ENCODE measurements around the gene COX17. TPM values are rescaled to one million over a fixed set of nuclear protein-coding genes. Genes with fewer than 3 reads are reported as not detected.

COX17 gene
- polyA plus RNA-seq, 1 donor, result 63.5 TPM

- H3K27ac ChIP-seq (ENCODE audit: low read length), result peak overlapping the region; percentile 84
- peaks cover 4% of the 10 kb centered on the region for H3K9me3 ChIP-seq (ENCODE audit: control insufficient read depth, low read depth, low read length)
- H3K4me3 ChIP-seq (ENCODE audit: low read length), result peak overlapping the region; percentile 71
- H3K4me1 ChIP-seq (ENCODE audit: control insufficient read depth, insufficient read depth, low read length), result peaks cover 8% of the 10 kb centered on the region
- DNase-seq, result peak in 1 of 2 donors; percentile 37
- WGBS (ENCODE audit: insufficient coverage, low lambda C conversion rate), result 29% methylated on average over 1 of the region's 1 CpG
- no peaks in the 10 kb centered on the region for H3K27me3 ChIP-seq (ENCODE audit: control insufficient read depth, insufficient read depth, low read length)
- peaks cover 22% of the 10 kb centered on the region for H3K36me3 ChIP-seq (ENCODE audit: control insufficient read depth, insufficient read depth, low read length)
Observed at GRCh38 chr3:119676020-119676419, 1.2 kb downstream of the COX17 start.

- Histone ChIP-seq H3K27me3 (ENCODE audit: control insufficient read depth, insufficient read depth, low read length) (no peaks in the 10 kb centered on the region), H3K4me1 (ENCODE audit: control insufficient read depth, insufficient read depth, low read length) (peaks cover 8% of the 10 kb centered on the region), H3K36me3 (ENCODE audit: control insufficient read depth, insufficient read depth, low read length) (peaks cover 22% of the 10 kb centered on the region), H3K4me3 (ENCODE audit: low read length) (no peak overlapping the region), H3K9me3 (ENCODE audit: control insufficient read depth, low read depth, low read length) (peaks cover 4% of the 10 kb centered on the region), H3K27ac (ENCODE audit: low read length) (no peak overlapping the region)
- WGBS (ENCODE audit: insufficient coverage, low lambda C conversion rate), result 77% methylated on average over 4 of the region's 5 CpGs
- no peak for DNase-seq
Observed at GRCh38 chr3:119675188-119675874, 1.9 kb downstream of the COX17 start.

- WGBS (ENCODE audit: insufficient coverage, low lambda C conversion rate), result no CpG with 5 or more reads among the region's 18 CpGs
- DNase-seq, result no peak
- H3K4me1 ChIP-seq (ENCODE audit: control insufficient read depth, insufficient read depth, low read length), result peaks cover 8% of the 10 kb centered on the region
- peak overlapping the region; percentile 65 for H3K27ac ChIP-seq (ENCODE audit: low read length)
- H3K36me3 ChIP-seq (ENCODE audit: control insufficient read depth, insufficient read depth, low read length), result peaks cover 26% of the 10 kb centered on the region
- H3K27me3 ChIP-seq (ENCODE audit: control insufficient read depth, insufficient read depth, low read length), result no peaks in the 10 kb centered on the region
- no peak overlapping the region for H3K4me3 ChIP-seq (ENCODE audit: low read length)
- peaks cover 4% of the 10 kb centered on the region for H3K9me3 ChIP-seq (ENCODE audit: control insufficient read depth, low read depth, low read length)
Observed at GRCh38 chr3:119673875-119674274, 3.3 kb downstream of the COX17 start.

GRCh38 chr3:119672776-119673175 is 4.4 kb downstream of the COX17 start:
- peaks cover 30% of the 10 kb centered on the region for H3K36me3 ChIP-seq (ENCODE audit: control insufficient read depth, insufficient read depth, low read length)
- no peak overlapping the region for H3K4me3 ChIP-seq (ENCODE audit: low read length)
- peak; percentile 34 to 66 for DNase-seq
- WGBS (ENCODE audit: insufficient coverage, low lambda C conversion rate), result 33% methylated on average over 1 of the region's 2 CpGs
- peaks cover 8% of the 10 kb centered on the region for H3K4me1 ChIP-seq (ENCODE audit: control insufficient read depth, insufficient read depth, low read length)
- H3K9me3 ChIP-seq (ENCODE audit: control insufficient read depth, low read depth, low read length), result peaks cover 4% of the 10 kb centered on the region
- H3K27me3 ChIP-seq (ENCODE audit: control insufficient read depth, insufficient read depth, low read length), result no peaks in the 10 kb centered on the region
- H3K27ac ChIP-seq (ENCODE audit: low read length), result peak overlapping the region; percentile 65

- peaks cover 5% of the 10 kb centered on the region for H3K4me1 ChIP-seq (ENCODE audit: control insufficient read depth, insufficient read depth, low read length)
- peaks cover 4% of the 10 kb centered on the region for H3K9me3 ChIP-seq (ENCODE audit: control insufficient read depth, low read depth, low read length)
- WGBS (ENCODE audit: insufficient coverage, low lambda C conversion rate), result 96% methylated on average over 3 of the region's 5 CpGs
- no peak overlapping the region for H3K4me3 ChIP-seq (ENCODE audit: low read length)
- H3K27me3 ChIP-seq (ENCODE audit: control insufficient read depth, insufficient read depth, low read length), result no peaks in the 10 kb centered on the region
- no peak overlapping the region for H3K27ac ChIP-seq (ENCODE audit: low read length)
- no peak for DNase-seq
- H3K36me3 ChIP-seq (ENCODE audit: control insufficient read depth, insufficient read depth, low read length), result peaks cover 29% of the 10 kb centered on the region
Observed at GRCh38 chr3:119669906-119670570, 7.2 kb downstream of the COX17 start.

DNA sequence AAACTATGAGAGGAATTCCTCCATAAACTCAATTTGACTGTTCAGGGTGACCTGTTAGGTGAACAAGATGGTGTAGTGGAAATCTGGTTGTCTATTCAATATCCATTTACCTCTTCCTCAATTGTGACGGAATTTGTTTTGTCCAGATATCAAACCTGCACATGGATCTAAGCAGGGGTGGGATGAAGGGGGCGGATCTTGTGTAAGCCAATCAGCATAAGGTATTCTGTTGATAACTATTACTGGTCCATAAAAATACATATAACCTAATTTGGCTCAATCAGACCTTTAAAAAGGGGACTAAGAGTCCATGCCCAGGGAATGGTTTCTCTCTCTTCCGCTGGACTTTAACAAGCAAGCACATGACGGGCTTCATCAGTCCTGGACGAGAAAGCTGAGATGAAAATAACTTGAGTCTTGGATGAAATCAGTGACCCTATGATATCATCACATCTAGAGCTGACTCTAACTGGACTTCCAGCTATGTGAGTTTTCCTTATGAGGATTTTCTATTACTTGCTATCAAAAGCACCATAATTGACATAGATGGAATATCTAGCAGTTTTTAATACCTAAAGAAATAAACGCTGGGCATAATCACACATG is 11.1 kb downstream of the COX17 start:
- Histone ChIP-seq H3K4me3 (ENCODE audit: low read length) (no peak overlapping the region), H3K36me3 (ENCODE audit: control insufficient read depth, insufficient read depth, low read length) (peaks cover 7% of the 10 kb centered on the region), H3K27me3 (ENCODE audit: control insufficient read depth, insufficient read depth, low read length) (no peaks in the 10 kb centered on the region), H3K9me3 (ENCODE audit: control insufficient read depth, low read depth, low read length) (no peaks in the 10 kb centered on the region), H3K4me1 (ENCODE audit: control insufficient read depth, insufficient read depth, low read length) (no peaks in the 10 kb centered on the region), H3K27ac (ENCODE audit: low read length) (no peak overlapping the region)
- DNase-seq, result no peak
- 100% methylated on average over 1 of the region's 6 CpGs for WGBS (ENCODE audit: insufficient coverage, low lambda C conversion rate)

GRCh38 chr3:119664850-119665379 is 12.3 kb downstream of the COX17 start:
- Histone ChIP-seq H3K9me3 (ENCODE audit: control insufficient read depth, low read depth, low read length) (no peaks in the 10 kb centered on the region), H3K36me3 (ENCODE audit: control insufficient read depth, insufficient read depth, low read length) (peaks cover 5% of the 10 kb centered on the region), H3K4me1 (ENCODE audit: control insufficient read depth, insufficient read depth, low read length) (no peaks in the 10 kb centered on the region), H3K4me3 (ENCODE audit: low read length) (no peak overlapping the region), H3K27me3 (ENCODE audit: control insufficient read depth, insufficient read depth, low read length) (no peaks in the 10 kb centered on the region), H3K27ac (ENCODE audit: low read length) (no peak overlapping the region)
- 50% methylated on average over 2 of the region's 4 CpGs for WGBS (ENCODE audit: insufficient coverage, low lambda C conversion rate)
- DNase-seq, result peak; percentile 21 to 60

GRCh38 chr3:119664370-119664769 is 12.8 kb downstream of the COX17 start:
- DNase-seq, result no peak
- Histone ChIP-seq H3K27ac (ENCODE audit: low read length) (no peak overlapping the region), H3K9me3 (ENCODE audit: control insufficient read depth, low read depth, low read length) (no peaks in the 10 kb centered on the region), H3K36me3 (ENCODE audit: control insufficient read depth, insufficient read depth, low read length) (peaks cover 4% of the 10 kb centered on the region), H3K27me3 (ENCODE audit: control insufficient read depth, insufficient read depth, low read length) (no peaks in the 10 kb centered on the region), H3K4me1 (ENCODE audit: control insufficient read depth, insufficient read depth, low read length) (no peaks in the 10 kb centered on the region), H3K4me3 (ENCODE audit: low read length) (no peak overlapping the region)
- no CpG with 5 or more reads among the region's 4 CpGs for WGBS (ENCODE audit: insufficient coverage, low lambda C conversion rate)

DNA sequence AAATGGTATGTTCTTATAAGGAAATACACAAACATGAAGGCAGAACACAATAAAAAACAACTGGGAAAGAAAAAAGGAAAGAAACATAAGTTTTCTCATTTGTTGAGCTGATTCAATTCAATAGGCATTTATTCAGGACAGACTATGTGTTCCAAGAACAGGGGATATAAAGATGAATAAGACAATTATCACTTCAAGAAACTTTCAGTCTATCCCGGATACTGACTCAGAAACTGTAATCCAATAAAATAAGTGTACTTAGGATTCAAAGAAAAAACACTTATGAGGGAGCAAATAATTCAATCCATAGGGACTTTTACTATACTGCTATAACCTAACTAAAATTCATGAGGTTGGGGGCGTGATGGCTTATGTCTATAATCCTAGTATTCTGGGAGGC is 13.3 kb downstream of the COX17 start:
- Histone ChIP-seq H3K4me1 (ENCODE audit: control insufficient read depth, insufficient read depth, low read length) (no peaks in the 10 kb centered on the region), H3K4me3 (ENCODE audit: low read length) (no peak overlapping the region), H3K27ac (ENCODE audit: low read length) (no peak overlapping the region), H3K27me3 (ENCODE audit: control insufficient read depth, insufficient read depth, low read length) (no peaks in the 10 kb centered on the region), H3K36me3 (ENCODE audit: control insufficient read depth, insufficient read depth, low read length) (peaks cover 4% of the 10 kb centered on the region), H3K9me3 (ENCODE audit: control insufficient read depth, low read depth, low read length) (no peaks in the 10 kb centered on the region)
- WGBS (ENCODE audit: insufficient coverage, low lambda C conversion rate), result 80% methylated on average over 1 of the region's 2 CpGs
- DNase-seq, result no peak

DNA sequence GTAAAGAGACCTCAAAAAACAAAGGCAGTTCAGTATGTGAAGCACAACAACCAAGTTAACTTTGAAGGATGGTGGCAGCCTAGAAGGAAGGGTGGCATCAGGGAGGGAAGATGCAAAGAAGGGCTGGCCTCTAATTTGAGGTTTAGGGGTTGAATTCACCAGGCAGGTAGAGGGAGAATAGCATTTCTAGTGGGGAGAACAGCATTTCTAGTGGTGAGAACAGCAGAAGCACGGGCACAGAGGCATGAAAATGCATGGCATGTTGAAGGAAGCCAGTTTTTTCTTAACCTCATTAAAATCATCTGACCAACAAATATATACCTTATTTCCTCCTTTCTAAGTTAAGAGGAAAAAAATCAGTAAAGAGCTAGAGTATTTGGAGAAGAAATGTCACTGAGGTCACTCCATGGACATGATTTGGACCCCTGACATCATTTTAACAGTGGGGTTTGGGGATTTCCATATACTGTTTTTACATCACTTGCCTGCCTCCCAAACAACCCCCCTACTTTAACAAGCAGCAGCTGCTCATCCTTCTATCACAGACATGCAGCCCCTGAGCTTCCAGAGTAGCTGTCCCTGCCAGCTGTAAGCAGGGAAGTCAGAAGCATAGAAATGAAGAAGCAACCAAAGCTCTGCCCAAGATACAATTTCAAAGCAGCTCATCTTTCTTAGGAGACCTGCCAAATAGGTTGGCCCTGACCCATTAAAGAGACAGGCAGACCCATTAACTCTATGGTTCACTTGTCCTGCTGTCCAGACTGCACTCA is 14.4 kb downstream of the COX17 start:
- H3K27ac ChIP-seq (ENCODE audit: low read length), result no peak overlapping the region

More for the DNA sequence above, 14.4 kb downstream of the COX17 start:
- Histone ChIP-seq H3K4me1 (ENCODE audit: control insufficient read depth, insufficient read depth, low read length) (no peaks in the 10 kb centered on the region), H3K9me3 (ENCODE audit: control insufficient read depth, low read depth, low read length) (no peaks in the 10 kb centered on the region), H3K4me3 (ENCODE audit: low read length) (no peak overlapping the region), H3K36me3 (ENCODE audit: control insufficient read depth, insufficient read depth, low read length) (no peaks in the 10 kb centered on the region), H3K27me3 (ENCODE audit: control insufficient read depth, insufficient read depth, low read length) (no peaks in the 10 kb centered on the region)
- WGBS (ENCODE audit: insufficient coverage, low lambda C conversion rate), result 67% methylated on average over 1 of the region's 1 CpG
- DNase-seq, result peak in 1 of 2 donors; percentile 5
